ENCODE results near the gene PDPK1.
"Not testable (repeated sequence)": the region's sequence is repeated elsewhere in the genome, so short reads cannot be mapped to it uniquely, and the experiment has no call there.

The PDPK1 gene

DNA sequence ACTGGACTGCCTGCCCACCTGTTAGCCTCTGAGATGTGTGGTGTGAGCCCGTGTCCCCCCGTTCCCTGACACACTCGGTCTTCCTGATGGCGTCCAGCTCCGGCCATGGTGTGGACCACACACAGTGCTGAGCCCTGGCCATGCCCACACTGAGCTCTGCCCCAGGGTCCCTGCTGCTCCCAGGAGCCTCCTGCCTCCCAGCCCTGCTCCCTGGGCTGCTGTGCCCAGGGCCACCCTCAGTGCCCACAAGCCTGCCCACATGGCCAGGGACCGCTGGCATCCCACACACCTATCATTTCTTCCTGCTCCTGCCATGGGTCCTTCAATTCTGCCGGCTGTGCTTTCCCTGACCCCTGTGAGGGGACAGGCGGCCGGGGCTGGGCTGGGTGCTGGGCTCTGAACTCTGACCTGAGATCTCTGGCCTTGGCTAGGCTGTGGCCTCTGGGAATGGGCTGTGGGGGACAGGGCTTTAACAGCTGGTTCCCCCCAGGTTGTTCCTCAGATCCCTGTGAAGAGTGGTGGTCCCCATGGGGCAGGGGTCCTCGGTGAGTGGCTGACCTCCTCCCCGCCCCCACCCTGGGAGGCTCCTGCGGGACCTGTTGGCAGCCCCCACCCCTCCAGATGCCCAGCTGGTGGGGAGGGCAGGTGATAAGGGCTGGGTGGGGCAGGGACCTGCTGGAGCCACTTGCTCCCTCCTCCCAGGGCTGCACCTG is 10.6 kb upstream of the PDPK1 start:
- Mint-ChIP-seq H3K36me3 (ENCODE audit: low read depth) (peaks cover 10% of the 10 kb centered on the region), H3K4me3 (no peak overlapping the region), H3K27ac (no peak overlapping the region)

DNA sequence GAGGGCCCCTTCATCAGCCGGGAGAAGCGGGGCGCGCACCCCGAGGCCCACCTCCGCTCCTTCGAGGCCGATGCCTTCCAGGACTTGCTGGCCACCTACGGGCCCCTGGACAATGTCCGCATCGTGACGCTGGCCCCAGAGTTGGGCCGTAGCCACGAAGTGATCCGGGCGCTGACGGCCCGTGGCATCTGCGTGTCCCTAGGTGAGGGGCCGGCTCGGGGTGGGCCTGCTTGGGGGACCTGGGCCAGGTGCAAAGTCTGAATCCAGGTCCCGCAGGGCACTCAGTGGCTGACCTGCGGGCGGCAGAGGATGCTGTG is 10.1 kb upstream of the PDPK1 start:
- DNase-seq (no peak), ATAC-seq (no peak)
- H3K27me3 Mint-ChIP-seq = no peaks in the 10 kb centered on the region
- H3K4me3 Mint-ChIP-seq = no peak overlapping the region
- H3K36me3 Mint-ChIP-seq (ENCODE audit: low read depth) = peaks cover 10% of the 10 kb centered on the region
- H3K4me1 Mint-ChIP-seq = peaks cover 15% of the 10 kb centered on the region
- no peak overlapping the region for H3K27ac Mint-ChIP-seq
- no peaks in the 10 kb centered on the region for H3K9me3 Mint-ChIP-seq

More for the DNA sequence above, 10.6 kb upstream of the PDPK1 start:
- H3K4me1 Mint-ChIP-seq = peaks cover 11% of the 10 kb centered on the region
- ATAC-seq = no peak
- no peak for DNase-seq
- H3K9me3 Mint-ChIP-seq = no peaks in the 10 kb centered on the region
- H3K27me3 Mint-ChIP-seq = no peaks in the 10 kb centered on the region

DNA sequence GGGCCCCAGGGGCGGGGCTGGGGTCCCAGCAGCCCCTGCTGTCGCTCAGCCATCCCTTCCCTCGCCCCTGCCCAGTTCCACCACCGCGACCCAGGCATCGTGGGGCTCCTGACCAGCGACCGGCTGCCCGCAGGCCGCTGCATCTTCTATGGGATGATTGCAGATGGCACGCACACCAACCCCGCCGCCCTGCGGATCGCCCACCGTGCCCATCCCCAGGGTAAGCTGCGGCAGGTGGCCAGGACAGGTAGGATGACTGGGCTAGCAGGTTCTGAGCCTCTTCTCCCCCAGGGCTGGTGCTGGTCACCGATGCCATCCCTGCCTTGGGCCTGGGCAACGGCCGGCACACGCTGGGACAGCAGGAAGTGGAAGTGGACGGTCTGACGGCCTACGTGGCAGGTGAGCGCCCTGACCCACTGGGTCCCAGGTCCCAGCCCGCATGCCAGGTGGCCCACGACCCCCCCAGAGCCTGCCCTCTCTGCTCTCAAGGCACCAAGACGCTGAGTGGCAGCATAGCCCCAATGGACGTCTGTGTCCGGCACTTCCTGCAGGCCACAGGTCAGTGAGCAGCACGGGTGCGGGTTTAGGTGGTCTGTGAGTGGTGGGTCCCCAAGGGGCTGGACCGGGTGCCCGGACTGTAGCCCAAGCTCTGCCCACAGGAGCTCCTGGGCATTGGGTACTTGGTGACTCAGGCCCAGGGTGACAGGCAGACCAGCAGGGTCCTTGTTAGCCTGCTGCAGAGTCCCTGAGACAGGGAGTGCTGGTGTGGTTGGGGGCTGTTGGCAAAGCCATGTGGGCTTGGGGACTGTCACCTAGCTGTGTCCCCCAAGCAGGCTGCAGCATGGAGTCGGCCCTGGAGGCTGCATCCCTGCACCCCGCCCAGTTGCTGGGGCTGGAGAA is 9.4 kb upstream of the PDPK1 start:
- Mint-ChIP-seq H3K27ac (no peak overlapping the region), H3K36me3 (ENCODE audit: low read depth) (peaks cover 10% of the 10 kb centered on the region), H3K27me3 (no peaks in the 10 kb centered on the region), H3K4me3 (no peak overlapping the region), H3K9me3 (no peaks in the 10 kb centered on the region), H3K4me1 (peaks cover 18% of the 10 kb centered on the region)
- DNase-seq (no peak), ATAC-seq (no peak)

DNA sequence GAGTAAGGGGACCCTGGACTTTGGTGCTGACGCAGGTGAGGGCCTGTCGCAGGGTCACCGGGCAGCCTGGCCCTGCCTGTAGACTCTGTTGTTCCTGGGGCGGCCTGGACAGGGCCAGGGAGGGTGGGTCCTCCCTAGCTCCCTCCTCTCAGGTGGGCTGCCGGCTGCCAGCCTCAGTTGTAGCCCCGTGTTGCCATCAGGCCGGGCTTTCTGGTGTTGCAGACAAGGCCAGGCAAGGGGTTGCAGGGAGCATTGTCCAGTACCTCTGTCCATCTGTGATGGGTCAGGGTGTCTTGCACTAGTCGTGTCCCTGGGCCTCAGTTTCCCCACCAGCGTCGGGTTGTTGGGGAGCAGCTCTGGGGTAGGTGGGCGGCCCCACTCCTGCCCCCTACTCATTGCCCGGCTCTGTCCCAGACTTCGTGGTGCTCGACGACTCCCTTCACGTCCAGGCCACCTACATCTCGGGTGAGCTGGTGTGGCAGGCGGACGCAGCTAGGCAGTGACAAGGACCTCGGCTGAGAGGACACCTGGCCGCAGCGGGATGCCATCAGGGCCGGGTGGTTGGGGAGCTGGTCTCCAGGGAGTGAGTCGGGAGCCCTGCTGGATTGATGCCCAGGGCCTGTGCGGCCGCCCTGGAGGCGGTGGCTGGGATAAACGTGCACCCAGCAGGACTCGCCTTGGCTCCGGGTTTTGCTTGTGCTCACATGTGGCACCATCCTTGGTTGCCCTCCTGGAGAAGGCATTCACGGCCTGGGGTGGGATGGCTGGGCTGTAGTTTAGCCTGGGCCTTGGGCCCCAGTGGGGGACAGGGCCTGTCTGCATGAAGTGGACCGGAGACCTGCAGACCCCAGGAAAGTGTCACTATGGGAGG is 8.5 kb upstream of the PDPK1 start:
- H3K4me1 Mint-ChIP-seq = peaks cover 18% of the 10 kb centered on the region
- H3K36me3 Mint-ChIP-seq (ENCODE audit: low read depth) = peaks cover 8% of the 10 kb centered on the region
- ATAC-seq = no peak
- no peak for DNase-seq
- no peak overlapping the region for H3K27ac Mint-ChIP-seq
- no peak overlapping the region for H3K4me3 Mint-ChIP-seq
- H3K27me3 Mint-ChIP-seq = no peaks in the 10 kb centered on the region
- H3K9me3 Mint-ChIP-seq = no peaks in the 10 kb centered on the region

DNA sequence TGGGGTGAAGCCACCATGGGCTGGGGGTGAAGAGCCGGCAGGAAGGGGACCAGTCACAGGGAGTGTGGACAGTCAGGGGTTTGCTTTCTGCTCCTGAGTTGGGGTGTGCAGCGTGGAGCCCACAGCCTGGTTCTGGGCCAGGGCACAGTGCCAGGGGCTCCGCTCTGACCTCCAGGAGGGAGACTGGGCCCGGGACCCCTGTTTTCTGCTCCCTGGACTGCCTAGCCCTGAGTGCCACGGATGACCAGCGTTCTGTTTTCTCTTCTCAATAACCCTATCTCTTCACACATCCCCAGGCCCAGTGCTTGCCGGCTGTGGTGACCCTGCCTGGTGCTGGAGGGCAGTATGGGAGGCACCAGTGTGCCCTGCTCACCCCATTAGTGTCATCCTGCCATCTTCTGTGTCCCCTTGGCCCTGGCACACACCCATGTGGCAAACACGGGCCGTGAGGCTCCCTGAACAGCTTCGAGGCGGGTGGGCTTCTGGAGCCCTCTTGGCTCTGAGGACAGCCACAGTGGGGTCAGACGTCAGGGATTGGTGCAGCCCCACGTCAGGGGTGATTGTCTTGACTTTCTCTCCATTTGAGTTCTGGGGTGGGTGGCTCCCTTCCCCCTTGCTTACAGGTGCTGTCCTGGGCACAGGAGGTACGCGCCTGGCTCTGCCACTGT is 7.7 kb upstream of the PDPK1 start:
- Mint-ChIP-seq H3K4me1 (peaks cover 18% of the 10 kb centered on the region), H3K27ac (peak overlapping the region; percentile 39), H3K9me3 (no peaks in the 10 kb centered on the region), H3K4me3 (no peak overlapping the region), H3K27me3 (no peaks in the 10 kb centered on the region), H3K36me3 (ENCODE audit: low read depth) (peaks cover 2% of the 10 kb centered on the region)
- ATAC-seq = no peak
- no peak for DNase-seq

DNA sequence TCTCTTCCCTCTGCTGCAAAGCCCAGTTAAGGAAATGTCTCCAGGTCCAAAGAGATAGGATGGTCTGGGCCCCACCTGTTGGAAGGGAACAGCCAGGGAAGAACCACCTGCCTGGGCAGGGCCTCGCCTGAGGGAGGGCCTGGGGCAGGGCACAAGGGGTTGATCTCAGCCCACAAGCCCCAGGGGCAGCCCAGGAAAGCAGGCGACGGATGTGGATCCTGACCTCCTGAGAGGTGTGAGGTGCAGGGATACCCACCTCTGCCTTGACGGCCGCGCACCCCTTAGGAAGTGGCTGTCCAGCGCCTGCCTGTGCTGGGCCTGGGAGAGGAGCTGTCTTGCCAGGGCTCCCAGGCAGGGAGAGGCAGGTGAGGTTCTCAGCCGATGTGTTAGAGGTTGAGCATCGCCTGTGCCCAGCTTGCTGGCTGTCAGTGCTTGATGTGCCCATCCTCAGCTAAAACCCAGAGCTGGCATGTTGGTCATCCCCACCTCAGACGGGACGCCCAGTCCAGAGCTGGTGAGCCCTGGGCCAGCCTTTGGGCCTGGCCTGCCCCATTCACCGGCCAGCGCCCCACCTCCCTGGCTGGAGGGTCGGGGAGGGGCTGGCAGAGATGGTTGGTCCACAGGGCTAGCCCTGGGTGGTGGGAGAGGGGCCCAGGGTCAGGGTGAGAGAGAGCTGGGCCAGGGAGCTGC is 7.0 kb upstream of the PDPK1 start:
- Mint-ChIP-seq H3K4me1 (peaks cover 18% of the 10 kb centered on the region), H3K27ac (peak overlapping the region; percentile 39)
- no peak for ATAC-seq

DNA sequence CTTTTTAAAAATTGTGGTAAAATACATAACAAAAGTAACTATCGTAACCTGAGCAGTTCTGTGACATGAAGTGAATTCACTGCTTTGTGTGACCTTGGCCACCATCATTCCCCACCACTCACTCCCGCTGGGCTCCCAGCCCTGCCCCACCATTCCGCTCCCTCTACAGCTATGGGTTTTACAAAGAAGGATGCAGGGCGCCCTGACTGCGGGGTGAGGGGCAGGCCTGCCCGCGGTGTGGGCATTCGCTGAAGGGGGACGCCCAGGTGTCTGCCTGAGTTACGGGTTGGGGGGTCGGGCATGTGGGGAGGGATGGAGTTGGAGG is 6.5 kb upstream of the PDPK1 start, which contains the start of gene CEMP1:
CEMP1 (minus strand) TSS at position 38 of the 325 bp plus-strand sequence. CDS start 335 bp downstream, outside the sequence.
- peaks cover 18% of the 10 kb centered on the region for H3K4me1 Mint-ChIP-seq
- DNase-seq = no peak
- ATAC-seq = no peak
- H3K27ac Mint-ChIP-seq = peak within 1 kb of the TSS; percentile 97
- no peaks in the 10 kb centered on the region for H3K9me3 Mint-ChIP-seq
- H3K4me3 Mint-ChIP-seq = peak within 1 kb of the TSS; percentile 89
- peaks cover 2% of the 10 kb centered on the region for H3K36me3 Mint-ChIP-seq (ENCODE audit: low read depth)
- H3K27me3 Mint-ChIP-seq = no peaks in the 10 kb centered on the region

More for the DNA sequence above, 7.0 kb upstream of the PDPK1 start:
- no peaks in the 10 kb centered on the region for H3K27me3 Mint-ChIP-seq
- H3K9me3 Mint-ChIP-seq = no peaks in the 10 kb centered on the region
- no peak for DNase-seq
- H3K4me3 Mint-ChIP-seq = no peak overlapping the region
- H3K36me3 Mint-ChIP-seq (ENCODE audit: low read depth) = peaks cover 2% of the 10 kb centered on the region

DNA sequence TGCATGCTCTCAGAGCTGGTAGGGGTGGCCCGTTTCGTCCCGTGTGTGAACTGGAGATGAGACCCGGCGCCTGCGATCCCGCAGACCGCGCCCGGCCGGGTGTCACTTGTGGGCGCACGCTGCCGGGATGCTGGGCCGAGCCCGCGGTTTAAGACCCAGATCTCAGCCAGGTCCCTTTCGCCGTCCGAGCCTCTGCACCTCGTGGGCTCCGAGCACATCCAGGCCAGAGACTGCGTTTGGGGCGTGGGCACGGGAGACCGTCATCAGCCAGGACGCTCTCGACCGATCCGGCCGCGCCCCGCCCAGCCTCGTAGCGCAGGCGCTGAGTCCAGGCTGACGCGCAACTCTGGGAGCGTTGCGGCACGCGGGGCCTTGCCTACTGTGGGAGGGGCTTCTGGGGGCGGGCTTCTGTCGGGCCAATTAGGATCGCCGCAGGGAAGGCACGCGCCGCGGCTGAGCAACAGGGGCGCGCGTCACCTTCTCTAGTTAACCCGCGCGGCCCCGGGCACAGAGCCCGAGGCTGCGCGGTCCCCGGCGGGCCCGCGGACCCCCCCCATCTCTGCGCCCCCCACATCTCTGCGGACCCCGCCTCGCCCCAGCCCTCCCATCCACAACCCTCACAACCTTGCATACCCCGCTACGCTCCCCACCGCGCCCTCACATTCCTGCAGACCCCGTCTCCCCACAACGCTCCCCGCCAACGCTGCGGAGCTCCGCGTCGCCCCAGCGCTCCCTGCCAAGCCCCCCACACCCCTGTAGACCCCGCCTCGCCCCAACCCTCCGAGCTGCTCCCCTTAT is 5.9 kb upstream of the PDPK1 start:
- no peaks in the 10 kb centered on the region for H3K27me3 Mint-ChIP-seq
- no peaks in the 10 kb centered on the region for H3K9me3 Mint-ChIP-seq
- peak; percentile 98 for DNase-seq
- ATAC-seq = peak; percentile 94
- peaks cover 2% of the 10 kb centered on the region for H3K36me3 Mint-ChIP-seq (ENCODE audit: low read depth)
- peak overlapping the region; percentile 89 for H3K4me3 Mint-ChIP-seq
- H3K27ac Mint-ChIP-seq = peak overlapping the region; percentile 97
- peaks cover 20% of the 10 kb centered on the region for H3K4me1 Mint-ChIP-seq

DNA sequence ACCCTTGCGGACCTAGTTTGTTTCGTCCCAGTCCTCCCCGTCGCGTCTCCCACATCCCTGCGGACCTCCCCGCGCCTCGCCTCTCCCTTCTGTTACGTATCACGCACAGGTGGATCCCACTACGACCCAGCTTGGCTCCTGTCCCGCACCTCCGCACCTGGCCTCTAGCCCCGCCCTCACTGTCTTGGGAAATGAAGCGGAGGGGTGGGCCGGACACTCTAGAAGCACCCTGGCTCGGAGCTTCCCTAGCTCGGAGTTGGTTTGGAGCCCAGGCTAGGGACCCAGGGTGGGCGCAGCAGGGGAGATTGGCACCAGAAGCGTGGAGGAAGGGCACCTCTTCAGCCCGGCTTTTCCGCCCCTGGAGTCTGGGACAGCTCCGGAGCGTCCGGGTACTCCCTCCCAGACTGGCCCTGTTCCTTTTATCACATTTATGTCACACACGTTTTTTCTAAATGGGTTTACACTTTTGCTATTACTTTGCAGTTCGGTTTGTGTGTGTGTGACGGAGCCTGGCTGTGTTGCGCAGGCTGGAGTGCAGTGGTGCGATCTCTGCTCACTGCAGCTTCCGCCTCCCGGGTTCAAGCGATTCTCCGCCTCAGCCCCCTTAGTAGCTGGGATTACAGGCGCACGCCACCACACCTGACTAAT is 5.2 kb upstream of the PDPK1 start:
- H3K4me3 Mint-ChIP-seq = peak overlapping the region; percentile 89
- peaks cover 2% of the 10 kb centered on the region for H3K36me3 Mint-ChIP-seq (ENCODE audit: low read depth)
- DNase-seq = peak; percentile 65
- H3K27me3 Mint-ChIP-seq = no peaks in the 10 kb centered on the region
- ATAC-seq = peak; percentile 5
- peak overlapping the region; percentile 97 for H3K27ac Mint-ChIP-seq
- H3K4me1 Mint-ChIP-seq = peaks cover 25% of the 10 kb centered on the region
- H3K9me3 Mint-ChIP-seq = no peaks in the 10 kb centered on the region

DNA sequence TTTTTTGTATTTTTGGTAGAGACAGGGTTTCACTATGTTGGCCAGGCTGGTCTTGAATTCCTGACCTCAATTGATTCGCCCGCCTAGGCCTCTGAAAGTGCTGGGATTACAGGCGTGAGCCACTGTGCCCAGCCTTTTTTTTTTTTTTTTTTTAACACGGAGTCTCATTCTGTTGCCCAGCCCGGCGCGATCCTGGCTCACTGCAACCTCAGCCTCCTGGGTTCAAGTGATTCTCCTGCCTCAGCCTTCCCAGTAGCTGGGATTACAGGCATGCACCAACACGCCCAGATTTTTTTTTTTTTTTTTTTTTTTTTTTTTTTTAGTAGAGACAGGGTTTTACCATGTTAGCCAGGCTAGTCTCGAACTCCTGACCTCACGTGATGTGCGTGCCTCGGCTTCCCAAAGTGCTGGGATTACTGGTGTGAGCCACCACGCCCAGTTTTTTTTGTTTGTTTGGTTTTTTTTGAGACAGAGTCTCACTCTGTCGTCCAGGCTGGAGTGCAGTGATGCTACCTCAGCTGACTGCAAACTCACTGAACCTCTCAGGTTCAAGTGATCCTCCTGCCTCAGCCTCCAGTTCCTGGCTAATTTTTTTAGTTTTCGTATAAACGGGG is 4.6 kb upstream of the PDPK1 start:
- peak overlapping the region; percentile 89 for H3K4me3 Mint-ChIP-seq
- not testable (repeated sequence) for DNase-seq; H3K36me3 Mint-ChIP-seq (ENCODE audit: low read depth); H3K9me3 Mint-ChIP-seq; ATAC-seq; H3K27me3 Mint-ChIP-seq
- peaks cover 25% of the 10 kb centered on the region for H3K4me1 Mint-ChIP-seq
- peak overlapping the region; percentile 97 for H3K27ac Mint-ChIP-seq

DNA sequence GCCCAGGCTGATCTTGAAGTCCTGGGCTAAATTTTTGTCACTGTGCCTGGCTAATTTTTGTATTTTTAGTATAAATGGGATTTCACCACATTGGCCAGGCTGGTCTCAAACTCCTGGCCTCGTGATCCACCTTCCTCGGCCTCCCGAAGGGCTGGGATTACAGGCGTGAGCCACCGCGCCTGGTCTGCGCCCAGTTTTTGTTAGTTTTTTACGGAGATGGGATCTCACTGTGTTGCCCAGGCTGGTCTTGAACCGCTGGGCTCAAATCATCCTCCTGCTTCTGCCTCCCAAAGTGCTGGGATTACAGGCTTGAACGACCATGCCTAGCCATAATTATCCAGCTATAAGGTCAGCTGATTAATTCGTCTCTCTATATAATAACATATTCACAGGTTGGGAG is 3.9 kb upstream of the PDPK1 start:
- Mint-ChIP-seq H3K27me3 (no peaks in the 10 kb centered on the region), H3K36me3 (ENCODE audit: low read depth) (peaks cover 4% of the 10 kb centered on the region), H3K4me3 (peak overlapping the region; percentile 41), H3K27ac (peak overlapping the region; percentile 55), H3K9me3 (no peaks in the 10 kb centered on the region), H3K4me1 (peaks cover 28% of the 10 kb centered on the region)
- ATAC-seq (no peak), DNase-seq (no peak)

DNA sequence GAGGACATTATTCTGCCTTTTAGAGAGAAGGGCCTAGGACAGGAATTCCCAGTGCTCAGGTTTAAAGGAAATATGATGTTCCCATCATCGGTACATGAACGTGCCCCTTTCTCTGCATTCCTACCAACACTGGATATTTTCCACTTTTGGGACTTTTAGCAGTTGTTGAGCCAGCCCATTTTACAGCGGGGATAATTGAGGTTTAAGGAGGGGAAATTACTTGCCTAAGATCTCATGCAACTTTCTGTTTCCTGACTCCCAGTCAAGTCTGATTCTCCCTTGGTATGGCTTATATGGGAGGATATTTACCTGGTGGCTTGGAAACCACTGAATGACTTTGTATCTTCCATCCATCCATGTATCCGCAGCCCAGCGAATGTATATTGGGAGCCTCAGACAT is 3.5 kb upstream of the PDPK1 start:
- not testable (repeated sequence) for H3K27me3 Mint-ChIP-seq; H3K9me3 Mint-ChIP-seq; H3K36me3 Mint-ChIP-seq (ENCODE audit: low read depth); ATAC-seq; H3K27ac Mint-ChIP-seq; DNase-seq
- Mint-ChIP-seq H3K4me1 (peaks cover 32% of the 10 kb centered on the region), H3K4me3 (peak overlapping the region; percentile 41)

Measured in activated naive CD8-positive, alpha-beta T cell treated with anti-CD3 and anti-CD28 coated beads, Interleukin-2, amount 50 U/mL, for 24 hours (primary cell).